ENCODE data around the gene HOXD3.

HOXD3 gene

GRCh38 chr2:176149481-176149938 is 7.6 kb upstream of the HOXD3 start:
- Histone ChIP-seq H3K27ac (ENCODE audit: low read depth, low read length) (no peak overlapping the region), H3K4me3 (ENCODE audit: low read length) (no peak overlapping the region), H3F3A (ENCODE audit: control insufficient read depth, insufficient read depth) (no peaks in the 10 kb centered on the region), H3K79me2 (ENCODE audit: control insufficient read depth, low read length) (no peaks in the 10 kb centered on the region), H3K9me3 (ENCODE audit: control insufficient read depth, insufficient read depth, low read length) (no peaks in the 10 kb centered on the region), H3K36me3 (ENCODE audit: control insufficient read depth, low read length) (no peaks in the 10 kb centered on the region), H3K27me3 (ENCODE audit: control insufficient read depth, low read length) (no peaks in the 10 kb centered on the region; the same call in 1 of the 2 replicates), H3K4me1 (ENCODE audit: control insufficient read depth, low read length) (no peaks in the 10 kb centered on the region), H3K9me2 (replicated peaks; ENCODE audit: control insufficient read depth, low read length) (no peaks in the 10 kb centered on the region), H3K4me2 (ENCODE audit: low read length) (no peak overlapping the region), H4K20me1 (ENCODE audit: control insufficient read depth, insufficient read depth, low read depth, low read length) (no peaks in the 10 kb centered on the region)
- TF ChIP-seq CTCF (IDR thresholded peaks at IDR 0.05; ENCODE audit: low read depth, low read length, poor library complexity, severe bottlenecking) (no peak), EZH2phosphoT487 (IDR thresholded peaks at IDR 0.05; ENCODE audit: borderline replicate concordance, low read length) (no peak)

GRCh38 chr2:176149939-176150583 is 7.0 kb upstream of the HOXD3 start:
- no peaks in the 10 kb centered on the region; the same call in 1 of the 2 replicates for H3K27me3 ChIP-seq (ENCODE audit: control insufficient read depth, low read length)
- H3K9me3 ChIP-seq (ENCODE audit: control insufficient read depth, insufficient read depth, low read length) = no peaks in the 10 kb centered on the region
- no peaks in the 10 kb centered on the region for H3K36me3 ChIP-seq (ENCODE audit: control insufficient read depth, low read length)
- no peaks in the 10 kb centered on the region for H3K9me2 ChIP-seq (replicated peaks; ENCODE audit: control insufficient read depth, low read length)
- no peaks in the 10 kb centered on the region for H3K4me1 ChIP-seq (ENCODE audit: control insufficient read depth, low read length)
- no peaks in the 10 kb centered on the region for H3K79me2 ChIP-seq (ENCODE audit: control insufficient read depth, low read length)
- H3K27ac ChIP-seq (ENCODE audit: low read depth, low read length) = no peak overlapping the region
- no peak for TF ChIP-seq CTCF (IDR thresholded peaks at IDR 0.05; ENCODE audit: low read depth, low read length, poor library complexity, severe bottlenecking)
- TF ChIP-seq EZH2phosphoT487 (IDR thresholded peaks at IDR 0.05; ENCODE audit: borderline replicate concordance, low read length) = no peak
- no peaks in the 10 kb centered on the region for H4K20me1 ChIP-seq (ENCODE audit: control insufficient read depth, insufficient read depth, low read depth, low read length)
- no peak overlapping the region for H3K4me3 ChIP-seq (ENCODE audit: low read length)
- H3F3A ChIP-seq (ENCODE audit: control insufficient read depth, insufficient read depth) = no peaks in the 10 kb centered on the region
- H3K4me2 ChIP-seq (ENCODE audit: low read length) = no peak overlapping the region

GRCh38 chr2:176150584-176151441 is 6.3 kb upstream of the HOXD3 start:
- no peaks in the 10 kb centered on the region; the same call in 1 of the 2 replicates for H3K27me3 ChIP-seq (ENCODE audit: control insufficient read depth, low read length)
- no peaks in the 10 kb centered on the region for H3F3A ChIP-seq (ENCODE audit: control insufficient read depth, insufficient read depth)
- H3K27ac ChIP-seq (ENCODE audit: low read depth, low read length) = no peak overlapping the region
- no peaks in the 10 kb centered on the region for H3K4me1 ChIP-seq (ENCODE audit: control insufficient read depth, low read length)
- H3K4me3 ChIP-seq (ENCODE audit: low read length) = no peak overlapping the region
- H3K36me3 ChIP-seq (ENCODE audit: control insufficient read depth, low read length) = no peaks in the 10 kb centered on the region
- H3K4me2 ChIP-seq (ENCODE audit: low read length) = no peak overlapping the region
- no peak for TF ChIP-seq CTCF (IDR thresholded peaks at IDR 0.05; ENCODE audit: low read depth, low read length, poor library complexity, severe bottlenecking)
- TF ChIP-seq EZH2phosphoT487 (IDR thresholded peaks at IDR 0.05; ENCODE audit: borderline replicate concordance, low read length) = no peak
- no peaks in the 10 kb centered on the region for H3K9me3 ChIP-seq (ENCODE audit: control insufficient read depth, insufficient read depth, low read length)
- no peaks in the 10 kb centered on the region for H3K79me2 ChIP-seq (ENCODE audit: control insufficient read depth, low read length)
- H4K20me1 ChIP-seq (ENCODE audit: control insufficient read depth, insufficient read depth, low read depth, low read length) = no peaks in the 10 kb centered on the region
- no peaks in the 10 kb centered on the region for H3K9me2 ChIP-seq (replicated peaks; ENCODE audit: control insufficient read depth, low read length)

All from DOHH2 (cell line).